EH (cell line): ENCODE measurements around the gene CDKN1B.

Experiments
- DNase-seq: peaks from one replicate; pipeline ENCODE4 v3.0.0-alpha.2; 2015; ENCODE audit warnings: low read depth

The CDKN1B gene

GRCh38 chr12:12701457-12701856, 15.7 kb upstream of the CDKN1B start:
- no peak for DNase-seq

- peak; percentile 94 for DNase-seq
These were observed 12.5 kb upstream of the CDKN1B start for GRCh38 chr12:12704593-12705230.

GRCh38 chr12:12705838-12706520, 11.2 kb upstream of the CDKN1B start:
- DNase-seq, result no peak

DNA sequence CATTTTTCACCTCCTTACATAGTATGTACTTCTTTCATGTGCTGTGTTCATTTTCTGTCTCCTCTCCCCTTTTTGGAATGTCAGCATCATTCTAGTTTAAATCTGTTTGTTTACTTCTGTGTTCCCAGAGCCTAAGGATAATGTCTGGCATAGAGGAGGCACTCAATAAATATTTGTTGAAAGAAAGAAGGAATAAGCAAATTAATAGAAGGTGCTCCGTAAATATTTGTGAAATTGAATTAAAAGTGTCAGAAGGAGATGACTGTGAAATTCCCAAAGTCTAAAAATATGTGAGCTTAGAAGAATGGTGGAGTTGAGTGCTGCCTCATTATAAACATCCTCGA, 3.3 kb upstream of the CDKN1B start:
- DNase-seq, result no peak

DNA sequence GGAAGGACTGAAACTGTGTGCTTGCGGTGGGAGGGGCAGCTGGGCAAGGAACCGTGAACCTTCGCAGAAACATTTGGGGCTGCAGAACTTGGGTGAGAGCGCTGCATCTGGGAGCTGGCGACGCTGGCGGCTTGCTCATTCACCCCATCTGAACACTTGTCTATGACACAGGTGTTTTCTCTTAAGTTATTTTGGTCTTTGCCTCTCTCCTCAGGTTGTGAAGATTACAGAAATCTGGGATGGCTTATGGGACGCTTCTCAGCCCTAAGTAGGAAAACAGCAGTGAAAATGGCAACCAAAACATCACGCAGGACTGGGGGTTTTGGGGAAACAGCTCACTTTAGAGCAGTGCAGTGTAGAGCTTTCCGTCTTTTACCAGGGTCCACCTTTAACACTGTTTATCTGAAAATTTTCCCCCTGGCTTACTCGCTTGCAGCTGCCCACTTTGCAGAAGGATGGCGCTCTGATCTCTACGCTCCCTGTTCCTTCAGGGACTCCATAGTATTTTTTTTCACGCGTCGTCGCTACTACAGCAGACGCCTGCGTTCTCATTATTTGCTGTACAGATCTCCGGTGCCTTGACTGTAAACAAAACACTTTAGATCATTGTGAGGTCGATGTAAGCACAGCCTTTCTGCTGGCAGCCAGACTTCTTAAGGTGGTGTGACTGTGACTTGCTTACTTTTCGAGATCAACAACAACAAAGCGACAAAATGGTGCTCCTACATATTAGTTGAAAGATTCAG, 2.7 kb upstream of the CDKN1B start:
- peak; percentile 62 for DNase-seq

- DNase-seq, result no peak
These were observed 2.1 kb upstream of the CDKN1B start for GRCh38 chr12:12715128-12715458.

- DNase-seq, result no peak
These were observed 1.6 kb upstream of the CDKN1B start for GRCh38 chr12:12715459-12716150.

DNA sequence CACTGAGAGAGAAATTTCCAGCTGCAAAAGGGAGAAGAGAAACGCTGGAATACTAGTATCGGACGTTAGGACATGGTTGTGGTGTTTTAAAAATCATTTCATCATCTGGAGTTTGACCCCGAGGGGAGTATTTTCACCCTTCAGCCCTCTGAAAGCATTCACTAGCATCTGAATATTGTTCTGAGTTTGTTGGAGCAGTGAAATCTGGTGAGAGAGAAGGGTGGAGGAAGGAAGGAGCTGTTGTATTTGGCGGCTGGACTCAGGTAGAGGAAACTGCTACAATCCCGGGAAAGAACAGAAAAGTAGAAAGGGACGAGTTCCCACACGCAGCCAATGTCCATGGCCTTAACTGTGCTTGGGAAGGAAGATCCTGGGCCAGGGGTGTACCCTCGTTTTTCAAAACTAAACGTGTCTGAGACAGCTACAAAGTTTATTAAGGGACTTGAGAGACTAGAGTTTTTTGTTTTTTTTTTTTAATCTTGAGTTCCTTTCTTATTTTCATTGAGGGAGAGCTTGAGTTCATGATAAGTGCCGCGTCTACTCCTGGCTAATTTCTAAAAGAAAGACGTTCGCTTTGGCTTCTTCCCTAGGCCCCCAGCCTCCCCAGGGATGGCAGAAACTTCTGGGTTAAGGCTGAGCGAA, 896 bp upstream of the CDKN1B start:
- DNase-seq, result peak; percentile 43

GRCh38 chr12:12717586-12718380, 615 bp downstream of the CDKN1B start:
- DNase-seq, result peak; percentile 35

GRCh38 chr12:12718381-12718759, 1.2 kb downstream of the CDKN1B start:
- peak; percentile 34 for DNase-seq

DNA sequence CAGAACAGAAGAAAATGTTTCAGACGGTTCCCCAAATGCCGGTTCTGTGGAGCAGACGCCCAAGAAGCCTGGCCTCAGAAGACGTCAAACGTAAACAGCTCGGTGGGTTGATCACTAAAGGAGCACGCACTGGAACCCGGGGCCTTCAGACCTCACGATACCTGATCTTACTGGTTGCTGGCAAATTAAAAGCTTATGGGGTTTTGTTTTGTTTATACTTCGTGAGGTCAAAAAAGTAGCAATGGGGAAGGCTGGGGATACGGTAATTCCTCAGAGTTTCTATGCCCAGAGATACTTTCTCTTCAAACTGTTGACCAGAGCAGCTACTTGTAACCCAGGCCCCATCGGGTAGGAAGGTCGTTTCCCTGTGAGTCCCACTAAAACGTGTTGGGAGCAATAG, 1.7 kb downstream of the CDKN1B start:
- peak; percentile 59 for DNase-seq

GRCh38 chr12:12719496-12719895, 2.3 kb downstream of the CDKN1B start:
- peak; percentile 52 for DNase-seq

- DNase-seq, result no peak
These were observed 2.9 kb downstream of the CDKN1B start for GRCh38 chr12:12720052-12720451.

GRCh38 chr12:12720672-12721161, 3.5 kb downstream of the CDKN1B start:
- peak; percentile 38 for DNase-seq

DNA sequence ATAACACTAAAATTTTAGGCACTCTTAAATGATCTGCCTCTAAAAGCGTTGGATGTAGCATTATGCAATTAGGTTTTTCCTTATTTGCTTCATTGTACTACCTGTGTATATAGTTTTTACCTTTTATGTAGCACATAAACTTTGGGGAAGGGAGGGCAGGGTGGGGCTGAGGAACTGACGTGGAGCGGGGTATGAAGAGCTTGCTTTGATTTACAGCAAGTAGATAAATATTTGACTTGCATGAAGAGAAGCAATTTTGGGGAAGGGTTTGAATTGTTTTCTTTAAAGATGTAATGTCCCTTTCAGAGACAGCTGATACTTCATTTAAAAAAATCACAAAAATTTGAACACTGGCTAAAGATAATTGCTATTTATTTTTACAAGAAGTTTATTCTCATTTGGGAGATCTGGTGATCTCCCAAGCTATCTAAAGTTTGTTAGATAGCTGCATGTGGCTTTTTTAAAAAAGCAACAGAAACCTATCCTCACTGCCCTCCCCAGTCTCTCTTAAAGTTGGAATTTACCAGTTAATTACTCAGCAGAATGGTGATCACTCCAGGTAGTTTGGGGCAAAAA, 4.1 kb downstream of the CDKN1B start:
- DNase-seq, result peak; percentile 48

DNA sequence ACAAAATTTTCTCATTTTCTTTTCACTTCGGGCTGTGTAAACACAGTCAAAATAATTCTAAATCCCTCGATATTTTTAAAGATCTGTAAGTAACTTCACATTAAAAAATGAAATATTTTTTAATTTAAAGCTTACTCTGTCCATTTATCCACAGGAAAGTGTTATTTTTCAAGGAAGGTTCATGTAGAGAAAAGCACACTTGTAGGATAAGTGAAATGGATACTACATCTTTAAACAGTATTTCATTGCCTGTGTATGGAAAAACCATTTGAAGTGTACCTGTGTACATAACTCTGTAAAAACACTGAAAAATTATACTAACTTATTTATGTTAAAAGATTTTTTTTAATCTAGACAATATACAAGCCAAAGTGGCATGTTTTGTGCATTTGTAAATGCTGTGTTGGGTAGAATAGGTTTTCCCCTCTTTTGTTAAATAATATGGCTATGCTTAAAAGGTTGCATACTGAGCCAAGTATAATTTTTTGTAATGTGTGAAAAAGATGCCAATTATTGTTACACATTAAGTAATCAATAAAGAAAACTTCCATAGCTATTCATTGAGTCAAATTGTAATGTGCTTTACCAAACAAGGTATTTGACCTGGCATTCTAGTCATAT, 4.8 kb downstream of the CDKN1B start:
- DNase-seq, result no peak

DNA sequence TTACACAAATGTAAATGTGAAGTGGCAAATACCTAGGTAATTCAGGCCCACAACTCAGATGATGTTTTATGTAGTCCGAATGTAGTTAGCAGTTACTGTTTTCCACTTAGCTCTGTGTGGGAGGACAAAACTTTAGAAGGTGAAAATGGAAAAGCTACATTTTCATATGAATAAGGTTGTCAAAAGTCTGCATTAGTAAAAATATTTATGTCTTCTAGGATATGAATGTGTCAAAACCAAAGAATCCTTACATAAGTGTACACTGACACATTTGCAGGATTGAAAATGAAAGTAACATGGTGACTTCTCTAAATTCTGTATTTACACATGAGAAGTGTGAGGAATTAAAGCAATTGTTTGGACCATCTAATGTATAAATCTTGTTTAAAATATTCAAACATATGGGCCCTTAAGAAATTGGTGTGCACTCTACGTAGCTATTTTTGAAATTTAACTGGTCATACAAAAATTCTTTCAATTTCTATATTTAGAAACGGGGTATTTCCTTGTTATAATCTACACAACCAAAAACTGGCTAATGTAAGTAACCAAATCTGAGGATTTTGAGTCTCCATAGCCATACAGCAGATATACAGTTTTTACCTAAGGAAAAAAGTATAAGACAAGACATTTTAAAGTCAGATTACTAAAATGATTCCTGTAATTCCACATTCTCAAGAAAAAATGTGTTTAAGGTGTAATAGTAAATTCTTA, 5.4 kb downstream of the CDKN1B start:
- peak; percentile 54 for DNase-seq

DNA sequence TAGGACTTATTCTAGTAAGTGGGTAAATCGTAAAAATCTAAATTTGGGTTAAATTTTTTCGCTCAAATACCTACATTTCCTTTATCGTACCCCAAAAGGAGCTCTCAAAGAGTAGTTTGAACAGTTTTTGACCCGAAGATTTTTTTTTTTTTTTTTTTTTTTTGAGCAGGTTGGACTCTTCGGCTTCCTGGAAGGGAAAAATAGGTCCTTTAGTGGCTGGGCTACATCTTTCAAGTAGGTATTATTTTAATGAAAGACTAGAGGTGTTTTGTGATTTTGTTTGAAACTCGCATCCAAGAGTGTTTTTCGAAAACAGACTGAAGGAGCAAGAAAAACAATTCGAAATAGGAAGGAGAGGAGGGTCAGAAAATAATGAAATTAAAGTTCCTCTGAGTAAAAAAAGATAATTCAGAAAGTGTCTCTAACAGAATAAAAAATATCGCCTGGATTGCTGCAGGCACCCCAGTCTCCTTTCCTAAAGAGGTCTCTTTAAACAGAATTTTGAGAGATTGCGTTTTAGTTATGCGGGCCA, 6.0 kb downstream of the CDKN1B start:
- DNase-seq, result peak; percentile 25

- peak; percentile 51 for DNase-seq
These were observed 6.7 kb downstream of the CDKN1B start for GRCh38 chr12:12723681-12724420.
